K562 (cell line): Measurements from ENCODE around the gene MBD5. TPM values are rescaled to one million over a fixed set of nuclear protein-coding genes. Genes with fewer than 3 reads are reported as not detected.

Source experiments
- BCLAF1 ChIP-seq, 2 experiments: fragments of 450-650 bp in 1 of 2; IDR thresholded peaks; 2 replicates each; pipeline ENCODE4 v1.6.1; 2011 to 2017; ENCODE audit warnings: low read depth in 2 of 2, antibody characterized with exemption in 1 of 2, borderline replicate concordance in 1 of 2, low read length in 1 of 2, mild to moderate bottlenecking in 1 of 2, mixed read lengths in 1 of 2; ENCODE audit not compliant: control insufficient read depth in 1 of 2
- CBFA2T2 ChIP-seq: fragments of 450-650 bp; conservative IDR thresholded peaks from 2 replicates; pipeline ENCODE4 v1.6.1; 2017; ENCODE audit warnings: mild to moderate bottlenecking
- EHMT2 ChIP-seq: fragments of 450-650 bp; IDR thresholded peaks from 2 replicates; pipeline ENCODE4 v1.6.1; 2018; ENCODE audit warnings: antibody characterized with exemption
- KDM5B ChIP-seq: fragments of 200-600 bp; sonication (generic); IDR thresholded peaks from 2 replicates; pipeline ENCODE4 v1.6.1; 2012; ENCODE audit warnings: low read depth, mild to moderate bottlenecking, moderate library complexity, low read length, control low read depth, inconsistent platforms; ENCODE audit not compliant: insufficient replicate concordance
- MAFG ChIP-seq: fragments of 450-650 bp; conservative IDR thresholded peaks from 2 replicates; pipeline ENCODE4 v1.6.1; 2016; ENCODE audit warnings: missing genetic modification characterization, missing compliant biosample characterization
- MYC ChIP-seq, 2 experiments: fragments of 250-450 bp in 1 of 2; sonication (Bioruptor Pico) in 1 of 2; IDR thresholded peaks; 2 replicates each; pipeline versions ENCODE4 v1.5.1 to v1.6.1; 2012 to 2021; ENCODE audit warnings: low read depth in 2 of 2, borderline replicate concordance in 1 of 2, improper control_type of control experiment in 1 of 2, low read length in 1 of 2, mild to moderate bottlenecking in 1 of 2, moderate library complexity in 1 of 2
- PCBP1 ChIP-seq: fragments of 200-400 bp; formaldehyde crosslinking; IDR thresholded peaks from 2 replicates; pipeline ENCODE4 v1.6.1; 2018; ENCODE audit warnings: mild to moderate bottlenecking, low read depth, low read length; ENCODE audit not compliant: poor library complexity, severe bottlenecking
- RB1 ChIP-seq: fragments of 450-650 bp; IDR thresholded peaks from 2 replicates; pipeline ENCODE4 v1.6.1; 2017; ENCODE audit warnings: low read depth, mild to moderate bottlenecking
- SAFB2 ChIP-seq: fragments of 200-400 bp; formaldehyde crosslinking; IDR thresholded peaks from 2 replicates; pipeline ENCODE4 v1.6.1; 2018; ENCODE audit warnings: borderline replicate concordance, low read length, low read depth, moderate library complexity; ENCODE audit not compliant: severe bottlenecking
- SREBF1 ChIP-seq: fragments of 150-350 bp; IDR thresholded peaks from 2 replicates; pipeline ENCODE4 v1.6.1; 2014; ENCODE audit warnings: antibody characterized with exemption, low read depth, low read length, borderline replicate concordance
- STAT6 ChIP-seq: sonication (generic); formaldehyde crosslinking; IDR thresholded peaks from 2 replicates; pipeline ENCODE4 v1.8.1; 2023; ENCODE audit warnings: mild to moderate bottlenecking, missing genetic modification reagents
- TAF1 ChIP-seq: IDR thresholded peaks from 2 replicates; pipeline ENCODE4 v1.6.1; 2011; ENCODE audit warnings: mild to moderate bottlenecking, low read length, moderate library complexity; ENCODE audit not compliant: insufficient read depth, control insufficient read depth, severe bottlenecking; ENCODE audit errors: extremely low read depth
- ZBTB11 ChIP-seq, 3 experiments: fragments of 200-800 bp in 1 of 3; fragments of 250-450 bp in 1 of 3; fragments of 450-650 bp in 1 of 3; sonication (Bioruptor Pico) in 1 of 3; sonication (Bioruptor generic) in 1 of 3; formaldehyde crosslinking in 1 of 3; IDR thresholded peaks; 2 replicates each; pipeline versions ENCODE4 v1.6.1 to v1.8.0; 2016 to 2022; ENCODE audit warnings: mild to moderate bottlenecking in 2 of 3, missing genetic modification characterization in 2 of 3, missing compliant biosample characterization in 1 of 3, moderate library complexity in 1 of 3
- ZBTB2 ChIP-seq: fragments of 450-650 bp; IDR thresholded peaks from 2 replicates; pipeline ENCODE4 v1.6.1; 2016; ENCODE audit warnings: antibody characterized with exemption
- ZNF507 ChIP-seq: conservative IDR thresholded peaks from 2 replicates; pipeline ENCODE4 v1.6.1; 2017; ENCODE audit warnings: missing genetic modification characterization, missing compliant biosample characterization
- polyA plus RNA-seq, 8 experiments: library from polyadenylated mRNA; depleted of rRNA in 4 of 8; stranded (reverse) in 5 of 8; unstranded in 3 of 8; fragments of >200 nt; fragmentation: Nextera tagmentation in 2 of 8; fragmentation: Illumina TruSeq in 1 of 8; extraction: Ambion mirVana in 2 of 8; extraction: Trizol in 1 of 8; gene quantifications; 2 replicates each; pipeline versions ENCODE4 v1.2.1 to v1.2.3, GENCODE V29; 2011 to 2014; ENCODE audit warnings: inconsistent platforms in 1 of 8, missing spikeins in 1 of 8
- total RNA-seq, 7 experiments: library from RNA; depleted of rRNA in 6 of 7; stranded (reverse); fragments of >200 nt in 6 of 7; fragmentation: Illumina TruSeq in 2 of 7; extraction: Trizol in 2 of 7; gene quantifications; 2 replicates each; pipeline versions ENCODE4 v1.2.1 to v1.2.3, GENCODE V29; 2011 to 2021; ENCODE audit warnings: low replicate concordance in 1 of 7

The MBD5 gene
- total and polyA plus RNA-seq, 9 of the 15 experiments (the other 6 are each of a cell fraction or from before 2014, with no cell fraction given), result 3.4 to 14.5 (median 9.0) TPM

GRCh38 chr2:148253685-148254084, 232.8 kb downstream of the MBD5 start (continued):
- TF ChIP-seq SAFB2 (no peak), MYC (IDR thresholded peaks at IDR 0.05; ENCODE audit: low read depth, low read length) (no peak), MYC (CRISPR knock-in tag; IDR thresholded peaks at IDR 0.05; ENCODE audit: borderline replicate concordance, low read depth) (no peak), STAT6 (CRISPR knock-in tag) (no peak), EHMT2 (no peak), ZBTB2 (no peak), ZBTB11 (CRISPR knock-in tag; IDR thresholded peaks at IDR 0.05) (no peak), BCLAF1 (IDR thresholded peaks at IDR 0.05; ENCODE audit: borderline replicate concordance in 1 of 2, control insufficient read depth in 1 of 2, low read depth in 2 of 2, low read length in 1 of 2) (no peak), MAFG (tag) (peak; percentile 44), ZNF507 (tag) (no peak), RB1 (no peak), PCBP1 (no peak), SREBF1 (no peak), KDM5B (no peak), CBFA2T2 (no peak), TAF1 (no peak)
